HFF-Myc (cell line): ENCODE results near the gene ZIC3.

Experiments
- DNase-seq: peaks from one replicate; pipeline ENCODE4 v3.0.0-alpha.2; 2011; ENCODE audit warnings: low read depth; ENCODE audit errors: extremely low read depth
- H3K4me3 ChIP-seq: replicated peaks from 2 replicates; pipeline ENCODE4 v1.5.1; 2011; ENCODE audit warnings: low read depth, mild to moderate bottlenecking, control low read depth, low read length
- TF ChIP-seq, protein P1 (sequence below): IDR thresholded peaks from 2 replicates; pipeline ENCODE4 v1.5.1; 2012; ENCODE audit warnings: mild to moderate bottlenecking, low read depth, low read length, control low read depth; ENCODE audit errors: missing control alignments

Gene ZIC3

DNA sequence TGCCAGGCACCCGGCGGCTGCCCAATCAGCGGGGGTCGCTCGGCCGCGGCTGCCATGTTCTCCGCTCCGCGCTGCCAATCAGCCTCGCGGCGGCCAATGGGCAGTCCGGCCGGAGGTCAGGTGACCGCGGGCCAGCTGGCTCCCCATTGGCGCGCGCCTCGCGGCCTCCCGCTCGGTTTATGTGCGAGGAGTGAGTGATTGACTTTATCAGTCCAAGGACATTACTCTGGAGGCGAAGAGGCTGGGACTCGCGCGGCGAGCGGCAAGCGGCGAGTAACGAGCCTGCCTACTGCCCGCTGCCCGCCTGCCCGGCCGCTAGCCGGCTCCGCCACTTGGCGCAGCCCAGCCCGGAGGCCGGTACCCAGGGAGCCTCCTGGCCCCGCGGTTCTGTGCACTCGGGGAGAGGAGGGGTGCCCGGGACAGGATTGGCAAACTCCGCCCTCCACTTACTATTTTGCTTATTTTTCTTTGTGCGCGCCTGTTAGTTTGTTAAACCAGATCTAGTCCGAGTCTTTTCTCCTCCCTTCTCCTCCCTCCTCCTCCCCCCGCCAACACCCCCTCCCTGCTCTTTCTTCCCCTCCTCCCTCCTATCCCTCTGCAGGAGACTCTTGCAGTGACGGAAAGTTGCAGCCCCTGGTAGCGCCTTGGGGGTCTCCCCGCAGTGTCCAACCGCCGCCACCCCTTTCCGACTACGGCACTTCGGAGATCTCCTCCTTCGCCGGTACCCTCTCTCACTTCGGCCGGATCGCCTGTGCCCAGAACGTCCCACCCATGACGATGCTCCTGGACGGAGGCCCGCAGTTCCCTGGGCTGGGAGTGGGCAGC is at the start of gene ZIC3:
TSS of gene ZIC3 (plus strand) at position 207 of the 825 bp plus-strand sequence. CDS start at position 772, 565 bp downstream.
- DNase-seq, result no peak
- H3K4me3 ChIP-seq, result no peak within 1 kb of the TSS
- TF ChIP-seq, protein P1, sequence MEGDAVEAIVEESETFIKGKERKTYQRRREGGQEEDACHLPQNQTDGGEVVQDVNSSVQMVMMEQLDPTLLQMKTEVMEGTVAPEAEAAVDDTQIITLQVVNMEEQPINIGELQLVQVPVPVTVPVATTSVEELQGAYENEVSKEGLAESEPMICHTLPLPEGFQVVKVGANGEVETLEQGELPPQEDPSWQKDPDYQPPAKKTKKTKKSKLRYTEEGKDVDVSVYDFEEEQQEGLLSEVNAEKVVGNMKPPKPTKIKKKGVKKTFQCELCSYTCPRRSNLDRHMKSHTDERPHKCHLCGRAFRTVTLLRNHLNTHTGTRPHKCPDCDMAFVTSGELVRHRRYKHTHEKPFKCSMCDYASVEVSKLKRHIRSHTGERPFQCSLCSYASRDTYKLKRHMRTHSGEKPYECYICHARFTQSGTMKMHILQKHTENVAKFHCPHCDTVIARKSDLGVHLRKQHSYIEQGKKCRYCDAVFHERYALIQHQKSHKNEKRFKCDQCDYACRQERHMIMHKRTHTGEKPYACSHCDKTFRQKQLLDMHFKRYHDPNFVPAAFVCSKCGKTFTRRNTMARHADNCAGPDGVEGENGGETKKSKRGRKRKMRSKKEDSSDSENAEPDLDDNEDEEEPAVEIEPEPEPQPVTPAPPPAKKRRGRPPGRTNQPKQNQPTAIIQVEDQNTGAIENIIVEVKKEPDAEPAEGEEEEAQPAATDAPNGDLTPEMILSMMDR, result no peak

DNA sequence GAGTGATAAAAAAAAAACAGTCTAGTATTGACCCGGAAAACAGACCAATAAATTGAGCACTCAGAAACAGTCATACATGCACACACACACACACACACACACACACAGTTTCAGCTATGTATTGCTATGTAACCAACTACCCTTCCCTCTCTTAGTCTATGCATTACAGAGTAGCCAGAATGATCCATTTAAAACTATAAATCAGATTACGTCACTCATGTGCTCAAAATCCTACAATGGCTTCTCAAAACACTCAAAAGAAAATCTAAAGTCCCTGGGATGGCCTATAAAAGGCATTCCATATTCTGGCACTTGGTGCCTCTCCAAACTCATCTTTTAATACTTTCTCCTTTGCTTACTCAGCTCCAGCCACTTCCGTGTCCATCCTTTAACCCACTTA is 46.5 kb upstream of the ZIC3 start:
- H3K4me3 ChIP-seq, result no peak overlapping the region
- TF ChIP-seq, protein P1, result no peak
- DNase-seq, result no peak

GRCh38 chrX:137545711-137546651 is 19.9 kb upstream of the ZIC3 start:
- TF ChIP-seq, protein P1, result no peak
- H3K4me3 ChIP-seq, result no peak overlapping the region
- DNase-seq, result no peak

GRCh38 chrX:137547291-137547690 is 18.6 kb upstream of the ZIC3 start:
- DNase-seq, result no peak
- TF ChIP-seq, protein P1, result no peak
- no peak overlapping the region for H3K4me3 ChIP-seq

DNA sequence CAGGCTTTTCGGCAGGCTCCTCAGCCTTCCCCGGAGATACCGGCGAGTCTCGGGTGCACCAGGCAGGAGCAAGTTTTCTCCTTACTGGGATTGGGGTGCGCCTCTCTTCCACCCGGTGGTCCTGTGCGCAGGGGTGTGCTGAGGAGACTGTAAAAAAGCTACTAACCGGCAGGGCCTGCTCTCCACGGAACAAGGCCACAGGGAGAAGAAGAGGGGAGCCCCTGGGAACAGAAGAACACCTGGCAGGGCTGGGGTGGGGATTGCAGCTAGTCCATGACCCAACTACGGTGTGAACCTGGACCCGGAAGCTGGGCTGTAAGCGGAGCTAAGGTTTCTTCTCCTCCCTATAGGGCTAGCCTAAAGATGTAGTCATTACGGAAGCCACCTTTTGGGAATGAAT is 17.7 kb upstream of the ZIC3 start:
- no peak for DNase-seq
- TF ChIP-seq, protein P1, result no peak
- H3K4me3 ChIP-seq, result no peak overlapping the region

- no peak for DNase-seq
- no peak overlapping the region for H3K4me3 ChIP-seq
- TF ChIP-seq, protein P1, result no peak
Measured at GRCh38 chrX:137549073-137549472, 16.9 kb upstream of the ZIC3 start.
